Muscle layer of duodenum (tissue), 2 donors: ENCODE data around the gene COL6A5.
"Not testable (repeated sequence)": the region's sequence is repeated elsewhere in the genome, so short reads cannot be mapped to it uniquely, and the experiment has no call there.

Experiments used
- H3K27ac ChIP-seq: one replicate; pipeline ENCODE4 v1.7.0; 2013; ENCODE audit warnings: mild to moderate bottlenecking, low read length
- H3K27me3 ChIP-seq: one replicate; pipeline ENCODE4 v1.7.0; 2013; ENCODE audit warnings: low read depth, mild to moderate bottlenecking, control low read depth, low read length
- H3K36me3 ChIP-seq, 2 donors: one replicate each; pipeline ENCODE4 v1.7.0; 2013; ENCODE audit warnings: low read length in 2 of 2, control low read depth in 1 of 2, mild to moderate bottlenecking in 1 of 2; ENCODE audit not compliant: insufficient read depth in 2 of 2, control insufficient read depth in 1 of 2
- H3K4me1 ChIP-seq, 2 donors: one replicate each; pipeline ENCODE4 v1.7.0; 2013; ENCODE audit warnings: low read length in 2 of 2, mild to moderate bottlenecking in 2 of 2, control low read depth in 1 of 2, moderate library complexity in 1 of 2; ENCODE audit not compliant: insufficient read depth in 2 of 2, control insufficient read depth in 1 of 2
- H3K4me3 ChIP-seq, 2 donors: one replicate each; pipeline ENCODE4 v1.7.0; 2013; ENCODE audit warnings: low read length in 2 of 2, low read depth in 1 of 2, mild to moderate bottlenecking in 1 of 2
- H3K9me3 ChIP-seq, 2 donors: one replicate each; pipeline ENCODE4 v1.7.0; 2013; ENCODE audit warnings: low read length in 2 of 2, control low read depth in 1 of 2, mild to moderate bottlenecking in 1 of 2; ENCODE audit not compliant: control insufficient read depth in 1 of 2
- donor health status: healthy.

COL6A5 gene

GRCh38 chr3:130414457-130414856, 69.0 kb downstream of the COL6A5 start:
- Histone ChIP-seq H3K36me3 (no peaks in the 10 kb centered on the region), H3K27me3 (no peaks in the 10 kb centered on the region), H3K4me3 (no peak overlapping the region), H3K4me1 (no peaks in the 10 kb centered on the region), H3K9me3 (no peaks in the 10 kb centered on the region), H3K27ac (no peak overlapping the region)

GRCh38 chr3:130420466-130420865, 75.0 kb downstream of the COL6A5 start:
- Histone ChIP-seq H3K27me3 (no peaks in the 10 kb centered on the region), H3K9me3 (no peaks in the 10 kb centered on the region), H3K27ac (no peak overlapping the region), H3K36me3 (no peaks in the 10 kb centered on the region), H3K4me3 (no peak overlapping the region), H3K4me1 (no peaks in the 10 kb centered on the region)

GRCh38 chr3:130423064-130423463, 77.6 kb downstream of the COL6A5 start:
- H3K4me1 ChIP-seq = no peaks in the 10 kb centered on the region
- H3K36me3 ChIP-seq = no peaks in the 10 kb centered on the region
- no peak overlapping the region for H3K4me3 ChIP-seq
- H3K9me3 ChIP-seq = no peaks in the 10 kb centered on the region
- H3K27ac ChIP-seq = no peak overlapping the region
- no peaks in the 10 kb centered on the region for H3K27me3 ChIP-seq

GRCh38 chr3:130424837-130425236, 79.4 kb downstream of the COL6A5 start:
- Histone ChIP-seq H3K27me3 (no peaks in the 10 kb centered on the region), H3K4me3 (no peak overlapping the region), H3K27ac (no peak overlapping the region), H3K4me1 (no peaks in the 10 kb centered on the region), H3K9me3 (no peaks in the 10 kb centered on the region), H3K36me3 (no peaks in the 10 kb centered on the region)

- Histone ChIP-seq H3K27me3 (no peaks in the 10 kb centered on the region), H3K4me1 (no peaks in the 10 kb centered on the region), H3K9me3 (no peaks in the 10 kb centered on the region), H3K4me3 (no peak overlapping the region), H3K36me3 (no peaks in the 10 kb centered on the region), H3K27ac (no peak overlapping the region)
Measured at GRCh38 chr3:130425484-130425883, 80.0 kb downstream of the COL6A5 start.

- Histone ChIP-seq H3K36me3 (no peaks in the 10 kb centered on the region), H3K27ac (no peak overlapping the region), H3K27me3 (no peaks in the 10 kb centered on the region), H3K4me3 (no peak overlapping the region), H3K9me3 (no peaks in the 10 kb centered on the region), H3K4me1 (no peaks in the 10 kb centered on the region)
Measured at GRCh38 chr3:130426206-130426605, 80.7 kb downstream of the COL6A5 start.

- Histone ChIP-seq H3K27ac (no peak overlapping the region), H3K4me3 (no peak overlapping the region), H3K27me3 (no peaks in the 10 kb centered on the region), H3K36me3 (no peaks in the 10 kb centered on the region), H3K4me1 (no peaks in the 10 kb centered on the region), H3K9me3 (no peaks in the 10 kb centered on the region)
Measured at GRCh38 chr3:130428871-130429712, 83.6 kb downstream of the COL6A5 start.

GRCh38 chr3:130429713-130430023, 84.2 kb downstream of the COL6A5 start:
- H3K27ac ChIP-seq = no peak overlapping the region
- H3K36me3 ChIP-seq = no peaks in the 10 kb centered on the region
- H3K4me1 ChIP-seq = no peaks in the 10 kb centered on the region
- no peak overlapping the region for H3K4me3 ChIP-seq
- no peaks in the 10 kb centered on the region for H3K27me3 ChIP-seq
- no peaks in the 10 kb centered on the region for H3K9me3 ChIP-seq

- H3K36me3 ChIP-seq = no peaks in the 10 kb centered on the region
- no peaks in the 10 kb centered on the region for H3K9me3 ChIP-seq
- H3K4me1 ChIP-seq = no peaks in the 10 kb centered on the region
- H3K27me3 ChIP-seq = no peaks in the 10 kb centered on the region
- H3K27ac ChIP-seq = no peak overlapping the region
- H3K4me3 ChIP-seq = no peak overlapping the region
Measured at GRCh38 chr3:130430266-130430665, 84.8 kb downstream of the COL6A5 start.

- H3K4me1 ChIP-seq, H3K4me3 ChIP-seq, H3K9me3 ChIP-seq, H3K27me3 ChIP-seq, H3K27ac ChIP-seq, H3K36me3 ChIP-seq: not testable (repeated sequence)
Measured at GRCh38 chr3:130432086-130432485, 86.6 kb downstream of the COL6A5 start.

- Histone ChIP-seq H3K27me3 (no peaks in the 10 kb centered on the region), H3K9me3 (no peaks in the 10 kb centered on the region), H3K27ac (no peak overlapping the region), H3K4me3 (no peak overlapping the region), H3K4me1 (no peaks in the 10 kb centered on the region), H3K36me3 (no peaks in the 10 kb centered on the region)
Measured at GRCh38 chr3:130433306-130433705, 87.8 kb downstream of the COL6A5 start.

- H3K36me3 ChIP-seq = no peaks in the 10 kb centered on the region
- H3K4me1 ChIP-seq = no peaks in the 10 kb centered on the region
- H3K9me3 ChIP-seq = no peaks in the 10 kb centered on the region
- H3K27ac ChIP-seq = no peak overlapping the region
- no peak overlapping the region for H3K4me3 ChIP-seq
- no peaks in the 10 kb centered on the region for H3K27me3 ChIP-seq
Measured at GRCh38 chr3:130442284-130442683, 96.8 kb downstream of the COL6A5 start.
